ENCODE measurements around the gene GSG1L2. TPM values are rescaled to one million over a fixed set of nuclear protein-coding genes. Genes with fewer than 3 reads are reported as not detected.

Gene GSG1L2
- total and polyA plus RNA-seq, 4 donors = not detected

- TF ChIP-seq TAF1 (conservative IDR thresholded peaks at IDR 0.05) = no peak
- no peak for TF ChIP-seq EGR1 (IDR thresholded peaks at IDR 0.05; ENCODE audit: low read depth in 2 of 2)
- no peak for TF ChIP-seq FOXA2 (IDR thresholded peaks at IDR 0.05)
- no peak for TF ChIP-seq RAD21 (IDR thresholded peaks at IDR 0.05)
- TF ChIP-seq SP1 (IDR thresholded peaks at IDR 0.05) = no peak
Measured at GRCh38 chr17:9859781-9860180, 37.9 kb upstream of the GSG1L2 start (continued).

DNA sequence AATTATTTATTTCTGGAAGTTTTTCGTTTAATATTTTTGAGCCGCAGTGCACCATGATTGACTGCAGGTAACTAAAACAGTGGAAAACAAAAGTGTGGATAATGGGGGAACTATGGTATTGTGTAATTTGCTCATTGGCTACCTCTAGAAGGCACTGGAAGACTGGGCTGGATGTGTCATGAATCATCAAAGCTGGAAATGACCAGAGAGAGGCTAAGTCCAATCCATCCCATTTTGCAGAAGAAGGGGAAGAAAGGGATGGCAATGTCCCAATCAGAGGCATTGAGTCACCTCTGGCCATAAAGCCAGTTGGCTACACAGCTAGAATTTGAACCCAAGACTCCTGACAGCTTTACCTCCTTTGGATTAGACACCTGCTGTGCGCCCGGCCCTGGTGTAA lies 33.2 kb upstream of the GSG1L2 start:
- Histone ChIP-seq H3K4me1 (ENCODE audit: control insufficient read depth in 4 of 4, insufficient read depth in 4 of 4, low read length in 3 of 4) (peaks cover 0 to 6% (median 2%) of the 10 kb centered on the region in 4 donors), H3K36me3 (ENCODE audit: control insufficient read depth in 4 of 4, insufficient read depth in 3 of 4, low read depth in 1 of 4, low read length in 3 of 4) (no peaks in the 10 kb centered on the region), H3K9ac (ENCODE audit: low read depth in 1 of 2, low read length in 2 of 2) (no peak overlapping the region), H3K9me3 (ENCODE audit: control insufficient read depth in 4 of 4, low read length in 3 of 4) (peaks cover under 1 to 5% (median 4%) of the 10 kb centered on the region in 4 donors), H3K27me3 (ENCODE audit: control insufficient read depth in 4 of 4, insufficient read depth in 4 of 4, low read length in 3 of 4) (peaks cover 0 to 2% (median 0%) of the 10 kb centered on the region in 4 donors), H3K27ac (ENCODE audit: low read depth in 1 of 2, low read length in 2 of 2) (no peak overlapping the region), H3K4me3 (ENCODE audit: low read depth in 1 of 3, low read length in 3 of 3) (no peak overlapping the region)
- WGBS = 85% methylated on average over 4 of the region's 4 CpGs
- TF ChIP-seq CTCF (IDR thresholded peaks at IDR 0.05; ENCODE audit: low read depth, low read length, missing input control) (no peak), SP1 (IDR thresholded peaks at IDR 0.05) (no peak), JUND (IDR thresholded peaks at IDR 0.05) (no peak), TAF1 (conservative IDR thresholded peaks at IDR 0.05) (no peak)
- DNase-seq (ENCODE audit: low spot score) = no peak

- Histone ChIP-seq H3K4me3 (ENCODE audit: low read depth in 1 of 3, low read length in 3 of 3) (no peak overlapping the region), H3K27ac (ENCODE audit: low read depth in 1 of 2, low read length in 2 of 2) (no peak overlapping the region), H3K9me3 (ENCODE audit: control insufficient read depth in 4 of 4, low read length in 3 of 4) (peaks cover 0 to 5% (median 3%) of the 10 kb centered on the region in 4 donors), H3K9ac (ENCODE audit: low read depth in 1 of 2, low read length in 2 of 2) (no peak overlapping the region), H3K4me1 (ENCODE audit: control insufficient read depth in 4 of 4, insufficient read depth in 4 of 4, low read length in 3 of 4) (peaks cover 0 to 9% (median 2%) of the 10 kb centered on the region in 4 donors), H3K27me3 (ENCODE audit: control insufficient read depth in 4 of 4, insufficient read depth in 4 of 4, low read length in 3 of 4) (peaks cover 0 to 2% (median 0%) of the 10 kb centered on the region in 4 donors), H3K36me3 (ENCODE audit: control insufficient read depth in 4 of 4, insufficient read depth in 3 of 4, low read depth in 1 of 4, low read length in 3 of 4) (no peaks in the 10 kb centered on the region)
- TF ChIP-seq, protein P1, sequence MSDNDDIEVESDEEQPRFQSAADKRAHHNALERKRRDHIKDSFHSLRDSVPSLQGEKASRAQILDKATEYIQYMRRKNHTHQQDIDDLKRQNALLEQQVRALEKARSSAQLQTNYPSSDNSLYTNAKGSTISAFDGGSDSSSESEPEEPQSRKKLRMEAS (IDR thresholded peaks at IDR 0.05) = no peak
- no peak for TF ChIP-seq YY1 (IDR thresholded peaks at IDR 0.05)
- TF ChIP-seq SP1 (IDR thresholded peaks at IDR 0.05) = no peak
- TF ChIP-seq TAF1 (conservative IDR thresholded peaks at IDR 0.05) = no peak
- no peak for TF ChIP-seq ZBTB33 (IDR thresholded peaks at IDR 0.05)
- no peak for TF ChIP-seq HNF4G (IDR thresholded peaks at IDR 0.05)
- no peak for TF ChIP-seq HNF4A (conservative IDR thresholded peaks at IDR 0.05)
- no peak for TF ChIP-seq JUND (IDR thresholded peaks at IDR 0.05)
- no peak for TF ChIP-seq CTCF (IDR thresholded peaks at IDR 0.05; ENCODE audit: low read depth, low read length, missing input control)
- no peak for TF ChIP-seq RXRA (IDR thresholded peaks at IDR 0.05)
- TF ChIP-seq FOXA2 (IDR thresholded peaks at IDR 0.05) = no peak
- no peak for TF ChIP-seq EGR1 (IDR thresholded peaks at IDR 0.05; ENCODE audit: low read depth in 2 of 2)
- TF ChIP-seq, protein P2, sequence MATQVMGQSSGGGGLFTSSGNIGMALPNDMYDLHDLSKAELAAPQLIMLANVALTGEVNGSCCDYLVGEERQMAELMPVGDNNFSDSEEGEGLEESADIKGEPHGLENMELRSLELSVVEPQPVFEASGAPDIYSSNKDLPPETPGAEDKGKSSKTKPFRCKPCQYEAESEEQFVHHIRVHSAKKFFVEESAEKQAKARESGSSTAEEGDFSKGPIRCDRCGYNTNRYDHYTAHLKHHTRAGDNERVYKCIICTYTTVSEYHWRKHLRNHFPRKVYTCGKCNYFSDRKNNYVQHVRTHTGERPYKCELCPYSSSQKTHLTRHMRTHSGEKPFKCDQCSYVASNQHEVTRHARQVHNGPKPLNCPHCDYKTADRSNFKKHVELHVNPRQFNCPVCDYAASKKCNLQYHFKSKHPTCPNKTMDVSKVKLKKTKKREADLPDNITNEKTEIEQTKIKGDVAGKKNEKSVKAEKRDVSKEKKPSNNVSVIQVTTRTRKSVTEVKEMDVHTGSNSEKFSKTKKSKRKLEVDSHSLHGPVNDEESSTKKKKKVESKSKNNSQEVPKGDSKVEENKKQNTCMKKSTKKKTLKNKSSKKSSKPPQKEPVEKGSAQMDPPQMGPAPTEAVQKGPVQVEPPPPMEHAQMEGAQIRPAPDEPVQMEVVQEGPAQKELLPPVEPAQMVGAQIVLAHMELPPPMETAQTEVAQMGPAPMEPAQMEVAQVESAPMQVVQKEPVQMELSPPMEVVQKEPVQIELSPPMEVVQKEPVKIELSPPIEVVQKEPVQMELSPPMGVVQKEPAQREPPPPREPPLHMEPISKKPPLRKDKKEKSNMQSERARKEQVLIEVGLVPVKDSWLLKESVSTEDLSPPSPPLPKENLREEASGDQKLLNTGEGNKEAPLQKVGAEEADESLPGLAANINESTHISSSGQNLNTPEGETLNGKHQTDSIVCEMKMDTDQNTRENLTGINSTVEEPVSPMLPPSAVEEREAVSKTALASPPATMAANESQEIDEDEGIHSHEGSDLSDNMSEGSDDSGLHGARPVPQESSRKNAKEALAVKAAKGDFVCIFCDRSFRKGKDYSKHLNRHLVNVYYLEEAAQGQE (IDR thresholded peaks at IDR 0.05) = no peak
- TF ChIP-seq GABPA (IDR thresholded peaks at IDR 0.05 in 1 of 2, conservative IDR thresholded peaks at IDR 0.05 in 1 of 2) = no peak
- no peak for TF ChIP-seq NR2F2 (IDR thresholded peaks at IDR 0.05)
- TF ChIP-seq FOXA1 (IDR thresholded peaks at IDR 0.05) = no peak
- TF ChIP-seq, protein P3, sequence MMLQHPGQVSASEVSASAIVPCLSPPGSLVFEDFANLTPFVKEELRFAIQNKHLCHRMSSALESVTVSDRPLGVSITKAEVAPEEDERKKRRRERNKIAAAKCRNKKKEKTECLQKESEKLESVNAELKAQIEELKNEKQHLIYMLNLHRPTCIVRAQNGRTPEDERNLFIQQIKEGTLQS (IDR thresholded peaks at IDR 0.05) = no peak
- no peak for DNase-seq (ENCODE audit: low spot score)
- WGBS = 72% methylated on average over 5 of the region's 5 CpGs
Measured at GRCh38 chr17:9854255-9854654, 32.4 kb upstream of the GSG1L2 start.

Data from liver (tissue), 9 donors.